Measurements from ENCODE around the gene INTU.
A peak's percentile ranks its signal among the peaks of the same experiment; 100 is the strongest.
"Not testable (repeated sequence)": the region's sequence is repeated elsewhere in the genome, so short reads cannot be mapped to it uniquely, and the experiment has no call there.

INTU gene

GRCh38 chr4:127648061-127648460 is 15.3 kb downstream of the INTU start:
- no peak for DNase-seq

GRCh38 chr4:127655590-127655989 is 22.8 kb downstream of the INTU start:
- DNase-seq: not testable (repeated sequence)

- no peak for DNase-seq
Observed at GRCh38 chr4:127656047-127656680, 23.4 kb downstream of the INTU start.

- no peak for DNase-seq
Observed at GRCh38 chr4:127660284-127660885, 27.6 kb downstream of the INTU start.

DNA sequence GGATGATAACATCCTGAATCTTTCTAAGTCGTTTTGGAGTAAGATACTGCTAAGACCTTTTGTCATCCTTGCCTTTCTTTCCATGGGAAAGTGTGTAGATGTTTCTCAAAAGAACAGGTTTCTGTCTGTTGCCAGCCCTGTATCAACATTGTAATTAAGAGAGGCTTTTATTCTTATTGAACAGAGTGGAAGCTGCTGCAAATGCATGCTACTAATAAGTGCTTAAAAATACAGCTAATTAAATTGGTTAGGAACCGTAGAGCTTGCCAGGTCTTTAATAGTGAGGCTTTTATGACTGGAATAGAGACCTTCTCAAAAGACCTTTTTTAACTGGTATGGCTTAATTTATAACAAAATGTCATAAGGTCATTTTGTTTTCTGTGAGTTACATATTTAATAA is 34.4 kb downstream of the INTU start:
- no peak for DNase-seq

DNA sequence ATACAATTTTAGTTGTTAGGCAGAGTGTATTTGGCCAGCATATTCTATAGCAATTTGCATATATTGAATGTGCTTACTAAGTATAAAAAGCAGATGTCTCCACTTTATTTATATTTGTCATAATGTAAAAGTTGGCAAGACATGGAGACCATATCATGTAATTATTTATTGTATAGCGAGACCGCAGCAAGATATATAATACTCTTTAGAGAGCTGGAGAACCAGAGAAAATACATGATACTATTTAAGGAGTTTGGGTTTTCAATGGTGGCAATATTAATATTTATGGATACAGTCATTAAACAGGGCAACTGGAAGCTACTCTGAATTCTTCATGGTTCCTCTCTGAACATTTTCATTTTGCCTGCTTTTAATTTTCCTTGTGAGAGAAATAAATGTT is 35.0 kb downstream of the INTU start:
- no peak for DNase-seq

GRCh38 chr4:127668770-127669169 is 36.0 kb downstream of the INTU start:
- DNase-seq: no peak

- peak; percentile 3 for DNase-seq
Observed at GRCh38 chr4:127669691-127670090, 36.9 kb downstream of the INTU start.

GRCh38 chr4:127672111-127672510 is 39.4 kb downstream of the INTU start:
- DNase-seq: no peak

- peak; percentile 37 for DNase-seq
Observed at GRCh38 chr4:127685292-127685691, 52.5 kb downstream of the INTU start.

DNA sequence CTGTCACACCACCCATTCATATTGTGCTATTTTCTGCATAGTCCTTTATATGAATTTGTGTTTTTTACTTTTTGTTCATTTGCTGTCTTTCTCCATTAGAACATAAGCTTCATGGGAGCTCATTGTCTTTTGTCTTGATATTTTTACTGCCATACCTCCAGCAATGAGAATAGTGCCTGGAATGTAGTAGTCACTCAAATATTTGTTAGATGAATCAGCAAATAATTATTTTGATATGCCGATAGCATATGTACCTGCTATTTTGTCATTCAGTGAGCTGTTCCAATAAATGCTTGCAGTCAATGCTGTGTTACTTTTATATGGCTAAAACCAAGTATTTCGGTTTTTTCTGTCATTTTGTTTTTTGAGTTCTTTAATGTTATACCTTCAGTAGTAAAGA is 53.9 kb downstream of the INTU start:
- peak; percentile 46 for DNase-seq

GRCh38 chr4:127687580-127687979 is 54.8 kb downstream of the INTU start:
- no peak for DNase-seq

- DNase-seq: peak; percentile 85
Observed at GRCh38 chr4:127698789-127699200, 66.0 kb downstream of the INTU start.

- peak; percentile 75 for DNase-seq
Observed at GRCh38 chr4:127708985-127709384, 76.2 kb downstream of the INTU start.

DNA sequence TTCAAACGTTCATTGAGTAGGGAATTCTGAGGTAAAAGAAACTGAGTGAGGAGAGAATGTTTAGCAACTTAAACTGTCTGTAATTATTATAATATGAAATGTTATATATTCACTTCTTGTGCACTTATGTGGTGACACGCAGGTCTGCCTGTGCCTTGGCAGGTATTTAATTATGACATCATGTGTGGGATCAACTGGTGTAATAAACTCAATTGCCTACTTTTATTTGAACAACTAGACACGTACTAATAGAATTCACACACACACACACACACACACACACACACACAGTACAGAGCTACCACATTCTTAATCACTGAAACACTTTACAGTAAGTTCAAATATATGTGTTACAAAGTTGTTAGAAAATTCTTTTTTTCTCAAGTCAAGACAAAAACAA is 76.7 kb downstream of the INTU start:
- DNase-seq: no peak

DNA sequence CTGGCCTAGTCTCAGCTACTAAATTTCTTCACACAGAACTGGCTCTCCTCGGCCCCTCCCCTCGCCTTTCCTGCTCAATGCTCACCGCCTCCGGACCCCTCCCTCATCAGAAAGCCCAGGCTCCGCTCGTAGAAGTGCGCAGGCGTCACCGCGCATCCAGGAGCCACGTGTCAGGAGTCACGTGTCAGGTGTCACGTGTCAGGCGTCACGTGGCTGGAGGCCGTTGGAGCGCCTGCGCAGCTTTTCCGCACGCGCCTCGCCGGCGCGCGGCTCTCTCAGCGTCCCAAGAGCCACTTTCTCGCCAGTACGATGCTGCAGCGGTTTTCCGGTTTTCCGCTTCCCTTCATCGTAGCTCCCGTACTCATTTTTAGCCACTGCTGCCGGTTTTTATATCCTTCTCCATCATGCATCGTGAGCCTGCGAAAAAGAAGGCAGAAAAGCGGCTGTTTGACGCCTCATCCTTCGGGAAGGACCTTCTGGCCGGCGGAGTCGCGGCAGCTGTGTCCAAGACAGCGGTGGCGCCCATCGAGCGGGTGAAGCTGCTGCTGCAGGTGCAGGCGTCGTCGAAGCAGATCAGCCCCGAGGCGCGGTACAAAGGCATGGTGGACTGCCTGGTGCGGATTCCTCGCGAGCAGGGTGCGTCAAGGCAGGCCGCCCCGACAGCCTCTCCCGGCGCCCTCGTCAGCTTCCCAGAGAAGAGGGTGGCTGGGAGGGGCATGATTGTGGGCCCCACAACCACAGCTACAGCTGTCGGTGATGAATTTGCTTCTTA is 97.6 kb downstream of the INTU start, which contains the start of gene SLC25A31:
Gene SLC25A31 (plus strand): TSS at position 259 of the 772 bp plus-strand sequence. CDS start 146 bp downstream, at position 405.
- DNase-seq: no peak

DNA sequence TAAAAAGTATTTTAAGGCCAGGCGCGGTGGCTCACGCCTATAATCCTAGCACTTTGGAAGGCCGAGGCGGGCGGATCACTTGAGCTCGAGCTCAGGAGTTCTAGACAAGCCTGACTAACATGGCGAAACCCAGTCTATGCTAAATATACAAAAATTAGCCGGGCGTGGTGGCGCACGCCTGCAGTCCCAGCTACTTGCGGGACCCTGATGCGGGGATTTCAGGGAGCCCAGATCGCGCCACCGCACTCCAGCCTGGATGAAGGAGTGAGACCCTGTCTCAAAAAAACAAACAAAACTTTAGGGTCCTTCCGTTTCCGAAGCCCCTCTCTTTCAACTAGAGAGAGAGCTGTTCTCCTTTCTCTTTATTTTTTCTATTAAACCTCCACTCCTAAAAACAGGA is 98.6 kb downstream of the INTU start:
- DNase-seq: no peak

- peak; percentile 51 for DNase-seq
Observed at GRCh38 chr4:127732623-127733328, 100.0 kb downstream of the INTU start.

DNA sequence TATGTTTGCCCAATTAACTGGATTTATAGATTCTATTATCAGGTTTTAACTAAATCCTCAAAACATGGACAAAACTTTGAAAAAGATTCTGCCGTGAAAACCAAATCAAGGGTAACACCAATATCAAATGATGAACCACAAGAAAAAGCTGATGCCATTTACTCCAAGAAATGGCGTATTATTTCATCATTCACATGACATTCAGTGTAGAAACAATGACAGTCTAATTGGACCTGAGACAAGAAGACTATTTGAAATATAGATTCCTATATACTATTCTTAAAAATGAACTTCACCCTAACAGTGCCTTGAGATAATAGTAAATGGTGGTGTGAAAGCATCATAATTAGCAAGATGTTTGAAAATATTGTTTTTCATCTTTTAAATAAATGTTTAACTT is 102.2 kb downstream of the INTU start:
- DNase-seq: no peak

GRCh38 chr4:127737295-127737694 is 104.5 kb downstream of the INTU start:
- DNase-seq: no peak

DNA sequence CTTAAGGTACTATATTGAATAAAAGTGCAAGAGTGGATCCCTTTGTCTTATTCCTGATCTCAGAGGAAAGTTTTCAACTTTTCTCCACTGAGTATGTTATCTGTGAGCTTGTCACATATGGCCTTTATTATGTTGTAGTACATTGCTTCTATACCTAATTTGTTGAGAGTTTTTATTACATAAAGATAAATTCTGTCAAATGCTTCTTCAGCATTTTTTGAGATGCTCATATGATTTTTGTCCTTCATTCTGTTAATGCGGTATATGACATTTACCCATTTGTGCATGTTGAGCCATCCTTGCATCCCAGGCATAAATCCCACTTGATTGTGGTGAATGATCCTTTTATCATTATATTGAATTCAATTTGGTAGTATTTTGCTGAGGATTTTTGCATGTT is 108.5 kb downstream of the INTU start:
- DNase-seq: no peak

- no peak for DNase-seq
Observed at GRCh38 chr4:127747883-127748282, 115.1 kb downstream of the INTU start.

DNA sequence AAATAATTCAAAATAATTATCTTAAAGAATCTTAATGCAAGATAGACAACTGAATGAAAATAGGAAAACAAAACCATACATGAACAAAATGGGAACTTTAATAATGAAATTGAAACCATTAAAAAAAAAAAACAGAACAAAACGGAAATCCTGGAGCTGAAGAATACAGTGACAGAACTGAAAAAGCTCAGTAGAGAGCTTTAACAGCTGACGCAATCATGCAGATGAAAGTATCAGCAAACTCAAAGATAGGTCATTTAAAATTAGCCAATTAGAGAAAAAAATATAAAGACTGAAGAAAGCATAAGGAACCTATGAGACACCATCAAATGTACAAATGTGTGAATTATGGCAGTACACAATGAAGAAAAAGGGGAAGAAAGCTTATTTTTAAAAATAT is 116.2 kb downstream of the INTU start:
- no peak for DNase-seq
